GM21367 (cell line): ENCODE measurements around the gene GALNT12.

Source experiments
- ATAC-seq: cut with Tn5 transposase; IDR thresholded peaks from one replicate; pipeline ENCODE4 v1.9.1; 2021; ENCODE audit not compliant: unreplicated experiment

Gene GALNT12

DNA sequence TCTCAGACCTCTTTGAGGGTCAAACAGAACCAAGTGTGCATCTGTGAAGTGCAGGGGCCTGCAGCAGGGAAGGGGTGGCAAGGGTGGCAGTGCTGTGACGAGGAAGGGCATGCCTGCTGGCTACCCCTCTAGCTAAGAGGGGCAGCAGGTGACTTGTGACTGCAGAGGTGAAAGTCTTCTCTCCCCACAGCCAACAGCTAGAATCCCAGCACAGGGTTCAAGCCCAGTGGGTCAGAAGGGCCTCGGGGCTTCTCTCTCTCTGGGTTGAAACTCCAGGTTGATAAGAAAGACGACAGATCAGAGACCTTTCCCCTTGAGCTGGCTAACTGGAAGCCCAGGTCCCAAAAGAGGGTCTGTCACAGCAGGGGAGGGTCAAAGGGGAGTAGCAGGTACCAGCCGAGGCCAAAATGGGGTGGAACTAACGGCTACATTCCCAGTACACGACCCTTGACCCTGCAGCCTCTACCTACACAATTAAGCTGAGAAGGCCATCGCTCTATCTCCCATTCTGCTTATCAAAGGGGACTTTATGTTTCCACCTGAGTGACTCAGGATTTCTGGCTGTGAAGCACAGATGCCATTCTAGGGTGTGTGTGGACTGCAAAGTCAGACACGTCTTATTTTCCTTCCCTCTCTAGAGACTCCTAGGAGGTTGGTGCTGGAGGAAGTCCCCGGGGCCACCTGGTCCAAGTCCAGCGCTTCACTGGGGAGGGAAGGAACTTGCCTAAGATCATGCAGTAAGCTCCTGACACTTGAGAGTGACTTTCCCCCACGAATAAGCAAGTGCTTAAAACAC lies 25.7 kb upstream of the GALNT12 start:
- ATAC-seq: no peak

DNA sequence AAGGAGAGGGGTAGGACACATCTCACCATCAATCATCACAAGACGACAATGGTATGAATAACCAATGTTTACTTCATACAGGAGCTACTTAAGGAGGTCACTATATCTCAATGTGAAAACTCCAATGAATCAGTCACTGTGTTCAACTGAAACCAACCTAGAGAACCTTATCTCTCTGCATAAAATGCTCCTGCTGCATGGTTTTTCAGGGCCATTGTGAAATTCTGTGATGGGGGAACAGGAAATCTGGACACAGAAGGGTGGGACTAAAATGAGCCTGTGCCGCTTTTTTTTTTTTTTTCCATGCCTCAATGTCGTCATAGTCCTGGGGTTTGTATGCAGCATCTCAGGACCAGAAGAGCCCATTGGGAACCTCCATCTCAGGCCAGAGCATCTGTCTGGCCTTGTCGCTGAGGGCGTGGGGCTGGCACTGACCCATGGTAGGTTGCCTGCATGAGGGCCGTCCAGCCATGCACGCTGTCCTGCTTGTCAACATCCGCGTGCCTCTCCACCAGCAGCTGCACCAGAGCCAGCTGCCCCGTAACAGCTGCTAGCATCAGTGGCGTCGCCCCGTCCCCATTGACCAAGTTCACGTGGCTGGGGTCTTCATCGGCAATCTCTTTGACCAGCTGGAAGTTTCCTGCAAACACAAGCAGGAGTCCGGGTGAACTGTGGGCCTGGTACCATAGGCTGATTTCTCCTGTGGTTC lies 23.8 kb upstream of the GALNT12 start:
- ATAC-seq: no peak

DNA sequence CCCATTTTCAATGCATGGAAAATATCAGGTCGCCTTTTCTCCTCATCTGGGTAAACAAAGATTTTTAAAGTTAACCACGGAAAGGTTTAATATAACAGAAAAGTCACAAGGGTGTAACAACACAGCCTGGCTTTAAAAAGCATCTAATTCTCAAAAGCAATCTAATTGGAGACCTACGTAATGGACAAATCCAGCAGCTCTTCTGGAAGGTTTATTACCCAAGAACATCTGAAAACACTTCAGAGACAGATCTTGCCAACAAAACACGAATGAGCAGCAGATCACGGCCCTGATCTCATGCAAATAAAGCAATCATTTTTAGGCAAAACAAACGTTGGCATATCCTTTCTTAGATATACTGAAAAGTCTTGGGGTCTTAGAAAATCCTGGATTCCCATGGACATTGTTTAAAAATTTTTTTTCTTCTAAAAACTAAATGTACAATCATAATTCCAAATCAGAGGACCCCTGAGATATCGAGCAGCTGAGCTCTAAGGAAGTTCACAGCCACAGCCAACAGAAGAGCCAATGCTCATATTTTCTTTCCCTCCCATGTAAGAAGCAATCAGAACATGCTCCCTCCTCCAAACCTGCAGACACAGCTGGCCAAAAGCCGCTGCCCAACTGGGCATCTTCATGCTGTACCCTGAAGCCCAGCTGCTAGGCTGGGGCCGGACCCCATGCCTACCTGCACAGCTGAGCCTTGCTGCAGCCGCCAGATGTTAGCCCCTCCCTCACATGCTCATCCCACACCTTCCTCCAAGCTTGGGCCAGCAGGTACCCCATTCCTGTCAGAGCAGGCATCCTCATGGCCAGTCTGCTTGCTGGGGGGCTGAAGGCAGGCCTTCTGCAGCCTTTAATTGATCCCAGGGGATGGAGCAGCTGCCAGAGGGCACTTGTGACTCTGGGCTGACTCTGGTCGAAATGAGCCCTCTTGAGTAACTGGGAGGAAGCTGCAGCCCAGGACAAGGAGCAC lies 22.4 kb upstream of the GALNT12 start:
- ATAC-seq: no peak

DNA sequence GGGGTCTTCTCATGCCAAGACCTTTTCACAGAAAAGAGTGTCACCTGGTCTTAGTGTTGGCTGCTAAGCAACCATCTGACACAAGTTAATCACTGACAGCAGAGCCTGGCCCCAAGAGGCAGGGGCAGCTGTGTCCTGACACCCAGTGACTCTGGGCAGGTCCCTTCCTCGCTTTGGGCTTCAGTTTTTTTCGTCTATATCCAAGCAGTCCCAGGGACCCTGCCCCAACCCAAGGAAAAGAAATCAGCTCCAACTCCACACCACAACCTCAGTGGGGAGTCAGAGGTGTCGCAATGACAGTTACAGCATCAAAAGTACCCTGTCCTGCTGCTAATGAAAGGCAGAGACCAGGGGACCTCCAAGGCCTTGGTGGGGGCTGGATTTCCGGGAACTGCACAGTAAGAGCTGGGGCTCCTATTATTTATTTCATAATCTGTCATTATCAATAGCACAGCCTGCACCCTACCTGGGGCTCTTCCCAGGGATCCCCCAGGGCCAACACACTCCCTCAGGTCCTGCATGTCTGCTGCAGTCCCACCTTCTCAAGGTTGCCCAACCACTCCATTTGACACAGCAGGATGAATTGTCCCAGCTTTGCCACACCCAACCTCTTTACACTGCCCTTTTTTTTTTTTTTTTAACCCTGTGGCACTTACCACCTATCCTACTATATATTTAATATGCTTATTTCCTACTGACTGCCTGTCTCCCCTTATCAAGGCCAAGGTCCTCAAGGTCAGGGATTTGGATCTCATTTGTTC lies 20.5 kb upstream of the GALNT12 start:
- ATAC-seq: no peak

DNA sequence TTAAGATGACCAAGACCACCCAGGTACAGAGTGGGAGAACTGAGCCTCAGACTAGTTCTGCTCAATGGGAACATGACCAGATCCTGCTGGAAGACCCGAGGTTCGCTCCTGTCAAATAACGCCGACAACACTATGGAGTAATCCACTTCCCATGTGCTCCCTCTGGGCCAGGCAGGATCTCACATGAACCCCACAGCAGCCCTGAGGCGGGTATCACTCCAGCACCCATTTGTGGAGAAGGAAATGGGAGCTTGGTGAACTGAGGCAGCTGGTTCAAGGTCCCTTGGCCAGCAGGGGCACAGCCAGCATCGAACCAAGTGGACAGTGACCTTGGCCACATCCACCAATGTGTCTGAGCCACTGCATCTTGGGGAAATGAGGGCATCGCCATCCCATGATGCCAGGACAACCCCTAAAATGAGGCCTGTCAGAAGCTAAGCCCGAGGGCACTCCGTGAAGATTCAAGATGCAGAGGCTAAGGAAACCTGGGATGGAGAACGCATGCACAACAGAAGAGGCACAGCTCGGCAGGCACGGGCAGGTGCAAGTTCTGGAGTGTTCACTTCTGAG lies 19.6 kb upstream of the GALNT12 start:
- ATAC-seq: no peak

DNA sequence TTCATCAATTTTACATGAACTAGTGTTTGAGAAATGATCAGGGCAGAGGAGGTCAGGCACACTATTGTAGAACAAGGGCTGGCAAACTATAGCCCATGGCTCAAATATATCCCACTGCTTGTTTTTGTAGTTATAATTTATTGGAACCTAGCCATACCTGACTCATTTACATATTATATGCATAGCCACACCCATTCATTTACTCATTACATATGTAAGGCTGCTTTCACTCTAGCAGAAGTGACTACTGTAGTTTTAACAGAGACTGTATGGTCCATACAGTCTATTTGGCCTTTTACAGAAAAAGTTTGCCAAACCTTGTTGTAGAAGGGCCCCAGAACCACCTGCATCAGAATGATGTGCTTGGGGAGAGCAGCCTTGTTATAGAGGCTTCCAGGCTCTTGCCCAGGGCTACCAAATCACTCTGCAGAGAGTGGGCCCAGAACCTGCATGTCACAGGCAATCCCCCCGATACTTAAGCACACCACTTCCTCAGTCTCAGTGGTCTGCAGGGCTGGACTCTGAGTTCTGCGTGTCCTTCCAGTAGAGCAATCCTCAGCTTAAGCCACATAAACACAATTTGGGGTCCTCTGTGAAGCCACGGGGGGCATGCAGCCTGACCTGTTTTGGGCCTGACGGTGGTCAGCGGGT lies 17.9 kb upstream of the GALNT12 start:
- ATAC-seq: no peak

- ATAC-seq: no peak
These were observed 17.2 kb upstream of the GALNT12 start for GRCh38 chr9:98790134-98790841.

GRCh38 chr9:98790842-98791607 lies 16.4 kb upstream of the GALNT12 start:
- ATAC-seq: no peak

- ATAC-seq: no peak
These were observed 15.6 kb upstream of the GALNT12 start for GRCh38 chr9:98791608-98792490.

DNA sequence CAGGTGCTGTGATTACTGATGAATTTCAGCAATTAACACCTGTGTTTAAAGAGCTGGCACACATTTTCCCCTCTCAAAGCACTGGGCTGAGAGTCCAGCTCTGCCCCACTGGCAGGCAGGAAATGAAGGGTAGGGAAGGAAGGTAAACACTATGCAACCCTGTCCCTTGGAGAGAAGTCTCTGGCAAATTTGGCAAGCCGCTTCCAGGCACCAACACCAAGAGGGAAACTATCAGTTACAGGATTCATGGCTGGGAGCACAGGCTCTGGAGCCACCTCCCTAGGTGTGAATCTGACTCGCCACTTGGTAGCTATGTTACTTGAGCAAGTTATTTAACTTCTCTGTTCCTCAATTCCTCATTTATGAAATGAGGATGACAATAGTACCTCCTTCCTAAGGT lies 14.4 kb upstream of the GALNT12 start:
- ATAC-seq: no peak

DNA sequence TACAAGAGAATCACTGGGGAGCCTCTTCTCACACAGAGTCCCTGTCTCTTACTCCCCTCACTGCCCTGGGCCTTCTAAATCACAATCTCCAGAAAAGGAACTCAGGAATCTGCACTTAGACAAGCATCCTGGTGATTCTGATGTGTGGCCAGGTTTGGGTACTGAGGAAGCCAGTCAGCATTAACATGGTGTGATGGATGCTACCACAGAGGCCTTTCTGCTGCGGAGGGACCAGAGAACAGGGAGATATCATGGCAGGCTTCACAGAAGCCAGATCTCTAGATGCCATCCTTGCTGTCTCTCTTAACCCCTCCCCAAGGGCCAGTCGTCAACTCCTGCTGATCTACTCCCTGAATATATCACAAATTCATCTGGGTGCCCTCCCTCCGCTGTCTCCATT lies 12.7 kb upstream of the GALNT12 start:
- ATAC-seq: no peak

DNA sequence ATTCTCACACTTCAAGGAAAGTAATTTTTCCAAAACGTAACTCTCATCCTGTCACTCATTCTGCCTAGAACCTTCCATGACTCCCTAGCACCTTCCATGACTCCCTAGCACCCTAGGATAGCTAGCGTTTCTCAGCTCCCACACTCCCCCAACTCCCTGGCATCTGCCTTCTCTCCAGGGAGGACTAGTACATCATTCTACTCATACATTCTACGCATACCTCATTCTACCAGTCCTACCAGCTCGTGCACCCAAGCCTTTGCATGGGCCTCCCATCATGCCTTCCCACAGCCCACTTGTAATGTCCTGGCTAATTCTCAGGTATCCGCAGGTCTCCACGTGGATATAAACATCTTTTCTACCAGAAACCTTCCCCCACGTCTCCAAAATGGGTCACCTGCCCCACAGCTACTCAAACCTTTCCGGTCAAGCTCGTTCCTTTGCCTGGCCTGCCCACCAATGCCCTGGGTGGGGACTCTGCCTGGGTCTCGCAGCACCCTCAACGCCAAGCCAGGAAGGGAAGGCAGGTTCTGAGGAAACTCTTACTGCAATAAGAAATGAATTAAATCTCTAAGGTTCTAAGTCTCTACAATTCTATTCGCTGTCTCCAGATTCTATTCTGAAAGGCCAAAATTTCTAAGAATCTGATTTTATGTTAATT lies 12.0 kb upstream of the GALNT12 start:
- no peak for ATAC-seq

- ATAC-seq: peak; percentile 36
These were observed 11.5 kb upstream of the GALNT12 start for GRCh38 chr9:98795970-98796363.

GRCh38 chr9:98796364-98797101 lies 10.9 kb upstream of the GALNT12 start, which contains the start of gene ANKS6:
ANKS6 (minus strand) TSS chr9:98796555; CDS start chr9:98796491, 64 bp downstream.
- ATAC-seq: peak; percentile 78

DNA sequence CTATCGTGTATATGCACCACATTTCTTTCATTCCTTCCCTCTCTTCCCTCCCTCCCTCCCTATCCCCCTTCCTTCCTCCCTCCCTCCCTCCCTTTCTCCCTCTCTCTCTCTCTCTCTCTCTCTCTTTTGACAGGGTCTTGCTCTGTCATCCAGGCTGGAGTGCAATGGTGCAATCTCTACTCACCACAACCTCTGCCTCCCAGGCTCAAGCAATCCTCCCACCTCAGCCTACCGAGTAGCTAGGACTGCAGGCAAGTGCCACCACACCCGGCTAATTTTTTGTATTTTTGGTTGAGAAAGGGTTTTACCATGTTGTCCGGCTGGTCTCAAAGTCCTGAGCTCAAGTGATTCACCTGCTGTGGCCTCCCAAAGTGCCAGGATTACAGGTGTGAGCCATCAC lies 10.0 kb upstream of the GALNT12 start:
- ATAC-seq: no peak

DNA sequence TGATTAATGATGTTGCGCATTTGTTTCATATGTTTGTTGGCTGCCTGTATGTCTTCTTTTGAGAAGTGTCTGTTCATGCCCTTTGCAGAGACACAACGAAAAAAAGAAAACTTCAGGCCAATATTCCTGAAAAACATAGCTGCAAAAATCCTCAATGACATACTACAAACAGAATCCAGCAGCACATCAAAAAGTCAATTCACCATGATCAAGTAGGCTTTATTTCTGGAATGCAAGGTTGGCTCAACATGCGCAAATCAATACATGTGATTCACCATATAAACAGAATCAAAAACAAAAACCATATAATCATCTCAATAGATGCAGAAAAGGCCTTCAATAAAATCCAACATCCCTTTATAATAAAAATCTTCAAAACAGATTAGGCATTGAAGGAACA lies 9.2 kb upstream of the GALNT12 start:
- ATAC-seq: no peak
